K562 (cell line): ENCODE results near the gene CSNK1D. TPM values are rescaled to one million over a fixed set of nuclear protein-coding genes. Genes with fewer than 3 reads are reported as not detected.

Experiments used
- ATF1 ChIP-seq, 2 experiments: fragments of 450-650 bp in 1 of 2; IDR thresholded peaks; 2 replicates each; pipeline ENCODE4 v1.6.1; 2016; ENCODE audit warnings: missing compliant biosample characterization in 1 of 2, missing genetic modification characterization in 1 of 2
- CHD1 ChIP-seq: fragments of 200-600 bp; sonication (generic); IDR thresholded peaks from one replicate; pipeline ENCODE4 v1.6.1; 2012; ENCODE audit warnings: mild to moderate bottlenecking, moderate library complexity, low read length, inconsistent platforms
- ELF1 ChIP-seq: fragments of 200-800 bp; sonication (Bioruptor generic); IDR thresholded peaks from 2 replicates; pipeline ENCODE4 v1.6.1; 2016; ENCODE audit warnings: missing genetic modification characterization, missing compliant biosample characterization
- FOXP1 ChIP-seq: sonication (generic); formaldehyde crosslinking; IDR thresholded peaks from 2 replicates; pipeline ENCODE4 v1.8.0; 2022; ENCODE audit warnings: mild to moderate bottlenecking, missing genetic modification reagents
- GATA2 ChIP-seq: sonication (generic); formaldehyde crosslinking; IDR thresholded peaks from 2 replicates; pipeline ENCODE4 v1.4.0; 2020; ENCODE audit warnings: mild to moderate bottlenecking, missing genetic modification reagents
- HNRNPH1 ChIP-seq: fragments of 200-400 bp; formaldehyde crosslinking; optimal IDR thresholded peaks from 2 replicates; pipeline ENCODE3; 2017; ENCODE audit warnings: low read depth, mild to moderate bottlenecking, low read length, moderate library complexity
- HOXB6 ChIP-seq: fragments of 250-450 bp; sonication (Bioruptor Pico); IDR thresholded peaks from 2 replicates; pipeline ENCODE4 v1.5.1; 2022; ENCODE audit warnings: mild to moderate bottlenecking, borderline replicate concordance
- MED1 ChIP-seq: sonication (generic); formaldehyde crosslinking; IDR thresholded peaks from 2 replicates; pipeline ENCODE4 v1.8.1; 2023; ENCODE audit warnings: missing genetic modification reagents, borderline replicate concordance
- MTF1 ChIP-seq: fragments of 250-450 bp; sonication (Bioruptor Pico); IDR thresholded peaks from 2 replicates; pipeline ENCODE4 v1.9.0; 2021; ENCODE audit warnings: moderate library complexity, mild to moderate bottlenecking, inconsistent platforms, borderline replicate concordance
- MXD1 ChIP-seq: fragments of 250-450 bp; sonication (Bioruptor Pico); IDR thresholded peaks from 2 replicates; pipeline ENCODE4 v1.8.0; 2021; ENCODE audit warnings: borderline replicate concordance, mild to moderate bottlenecking, moderate library complexity; ENCODE audit not compliant: poor library complexity, severe bottlenecking
- NR2C2 ChIP-seq, 2 experiments: fragments of 200-800 bp in 1 of 2; sonication (Bioruptor generic) in 1 of 2; sonication (generic) in 1 of 2; formaldehyde crosslinking in 1 of 2; IDR thresholded peaks; 2 replicates each; pipeline versions ENCODE4 v1.6.1 to v1.8.0; 2016 to 2022; ENCODE audit warnings: mild to moderate bottlenecking in 1 of 2, missing compliant biosample characterization in 1 of 2, missing genetic modification characterization in 1 of 2, missing genetic modification reagents in 1 of 2
- NUFIP1 ChIP-seq: fragments of 450-650 bp; IDR thresholded peaks from 2 replicates; pipeline ENCODE4 v1.6.1; 2018; ENCODE audit not compliant: partially characterized antibody
- PYGO2 ChIP-seq: fragments of 450-650 bp; IDR thresholded peaks from 2 replicates; pipeline ENCODE4 v1.6.1; 2016; ENCODE audit warnings: mild to moderate bottlenecking, missing genetic modification characterization, moderate library complexity, missing compliant biosample characterization
- SAP30 ChIP-seq: fragments of 200-600 bp; sonication (generic); IDR thresholded peaks from 2 replicates; pipeline ENCODE4 v1.6.1; 2012; ENCODE audit warnings: borderline replicate concordance, low read depth, mild to moderate bottlenecking, moderate library complexity, low read length, control low read depth, inconsistent platforms; ENCODE audit not compliant: insufficient read depth, poor library complexity, severe bottlenecking
- SMARCA4 ChIP-seq: fragments of 450-650 bp; IDR thresholded peaks from 2 replicates; pipeline ENCODE4 v1.6.1; 2016
- SP1 ChIP-seq: sonication (generic); formaldehyde crosslinking; IDR thresholded peaks from 2 replicates; pipeline ENCODE4 v1.8.1; 2022; ENCODE audit warnings: mild to moderate bottlenecking, missing genetic modification reagents
- USF2 ChIP-seq: sonication (generic); formaldehyde crosslinking; IDR thresholded peaks from 2 replicates; pipeline ENCODE4 v1.5.0; 2020; ENCODE audit warnings: missing genetic modification reagents
- ZEB2 ChIP-seq: fragments of 450-650 bp; IDR thresholded peaks from 2 replicates; pipeline ENCODE4 v1.6.1; 2016
- ZNF224 ChIP-seq: sonication (generic); formaldehyde crosslinking; IDR thresholded peaks from 2 replicates; pipeline ENCODE4 v1.8.0; 2022; ENCODE audit warnings: mild to moderate bottlenecking, missing genetic modification reagents
- ZNF609 ChIP-seq: sonication (generic); formaldehyde crosslinking; IDR thresholded peaks from 2 replicates; pipeline ENCODE4 v1.8.1; 2023; ENCODE audit warnings: missing genetic modification reagents, mild to moderate bottlenecking, borderline replicate concordance
- ZNF696 ChIP-seq: fragments of 250-450 bp; sonication (Bioruptor Pico); conservative IDR thresholded peaks from 2 replicates; pipeline ENCODE4 v1.4.0; 2020; ENCODE audit warnings: mild to moderate bottlenecking, moderate library complexity
- polyA plus RNA-seq, 8 experiments: library from polyadenylated mRNA; depleted of rRNA in 4 of 8; stranded (reverse) in 5 of 8; unstranded in 3 of 8; fragments of >200 nt; fragmentation: Nextera tagmentation in 2 of 8; fragmentation: Illumina TruSeq in 1 of 8; extraction: Ambion mirVana in 2 of 8; extraction: Trizol in 1 of 8; gene quantifications; 2 replicates each; pipeline versions ENCODE4 v1.2.1 to v1.2.3, GENCODE V29; 2011 to 2014; ENCODE audit warnings: inconsistent platforms in 1 of 8, missing spikeins in 1 of 8
- total RNA-seq, 7 experiments: library from RNA; depleted of rRNA in 6 of 7; stranded (reverse); fragments of >200 nt in 6 of 7; fragmentation: Illumina TruSeq in 2 of 7; extraction: Trizol in 2 of 7; gene quantifications; 2 replicates each; pipeline versions ENCODE4 v1.2.1 to v1.2.3, GENCODE V29; 2011 to 2021; ENCODE audit warnings: low replicate concordance in 1 of 7

The CSNK1D gene
- total and polyA plus RNA-seq, 9 of the 15 experiments (the other 6 are each of a cell fraction or from before 2014, with no cell fraction given) = 6.5 to 133 (median 41.3) TPM

GRCh38 chr17:82297714-82298537, 24.4 kb upstream of the CSNK1D start (continued):
- no peak; the same call in 1 of the 2 replicates for TF ChIP-seq NR2C2 (CRISPR knock-in tag; IDR thresholded peaks at IDR 0.05)
- TF ChIP-seq NR2C2 (tag; IDR thresholded peaks at IDR 0.05) = peak; percentile 73
- peak; percentile 68; the same call in 1 of the 2 replicates for TF ChIP-seq FOXP1 (CRISPR knock-in tag)
- TF ChIP-seq SAP30 = no peak
- TF ChIP-seq ZNF224 (CRISPR knock-in tag) = no peak
- TF ChIP-seq MXD1 (CRISPR knock-in tag) = no peak
- TF ChIP-seq GATA2 = no peak
- no peak for TF ChIP-seq HNRNPH1
- peak; percentile 65; the same call in 1 of the 2 replicates for TF ChIP-seq SMARCA4
- TF ChIP-seq HOXB6 (CRISPR knock-in tag) = no peak
- TF ChIP-seq MED1 (CRISPR knock-in tag) = no peak
- no peak for TF ChIP-seq PYGO2 (tag)
- TF ChIP-seq ZEB2 = no peak
- TF ChIP-seq MTF1 = no peak
- no peak for TF ChIP-seq ATF1 (CRISPR knock-in tag; IDR thresholded peaks at IDR 0.05)
- peak; percentile 78 for TF ChIP-seq ATF1 (tag; IDR thresholded peaks at IDR 0.05)
- peak; percentile 42; the same call in 1 of the 2 replicates for TF ChIP-seq ZNF609 (CRISPR knock-in tag)
- TF ChIP-seq SP1 (CRISPR knock-in tag) = peak; percentile 45; the same call in 1 of the 2 replicates
- TF ChIP-seq NUFIP1 = no peak
- TF ChIP-seq ELF1 (tag) = peak; percentile 74
- no peak for TF ChIP-seq USF2 (CRISPR knock-in tag)
- TF ChIP-seq CHD1 = no peak
- TF ChIP-seq ZNF696 (CRISPR knock-in tag) = no peak
